WTC11 (cell line): ENCODE results near the gene SH3GL2. TPM values are rescaled to one million over a fixed set of nuclear protein-coding genes. Genes with fewer than 3 reads are reported as not detected.

Source experiments
- ATAC-seq: fragments of 200-7000 bp; cut with Tn5 transposase; 2 replicates; pipeline ENCODE4 v1.10.0; 2021; ENCODE audit warnings: mild to moderate bottlenecking, moderate library complexity
- CTCF ChIA-PET: fragments of 300-600 bp; sonication (Branson Sonifier 250); formaldehyde crosslinking; loops from one replicate; lab custom pipeline; 2021; ENCODE audit warnings: antibody characterized with exemption; lab: Charles Lee
- POLR2A ChIA-PET: fragments of 350-600 bp; sonication (Branson Sonifier 250); formaldehyde crosslinking; loops from one replicate; lab custom pipeline; 2021; ENCODE audit warnings: antibody characterized with exemption; lab: Charles Lee
- DNase-seq: peaks from one replicate; pipeline ENCODE4 v3.0.0; 2021; ENCODE audit warnings: low spot score
- H3K27ac Mint-ChIP-seq: 2 replicates; pipeline ENCODE4 v1.8.0; 2021; ENCODE audit warnings: mixed read lengths
- H3K27me3 Mint-ChIP-seq: 2 replicates; pipeline ENCODE4 v1.8.0; 2021; ENCODE audit warnings: low read depth, mild to moderate bottlenecking, moderate library complexity, mixed read lengths
- H3K36me3 Mint-ChIP-seq: 2 replicates; pipeline ENCODE4 v1.8.0; 2021; ENCODE audit warnings: mixed read lengths
- H3K4me1 Mint-ChIP-seq: 2 replicates; pipeline ENCODE4 v1.8.0; 2022; ENCODE audit warnings: mixed read lengths
- H3K4me3 Mint-ChIP-seq: 2 replicates; pipeline ENCODE4 v1.8.0; 2021; ENCODE audit warnings: mild to moderate bottlenecking, moderate library complexity, mixed read lengths
- H3K9me3 Mint-ChIP-seq: 2 replicates; pipeline ENCODE4 v1.8.0; 2021; ENCODE audit warnings: mixed read lengths
- ARID4B ChIP-seq: sonication (generic); formaldehyde crosslinking; IDR thresholded peaks from 2 replicates; pipeline ENCODE4 v1.8.0; 2023; ENCODE audit warnings: missing genetic modification reagents, mild to moderate bottlenecking, borderline replicate concordance
- ATF6 ChIP-seq: sonication (generic); formaldehyde crosslinking; IDR thresholded peaks from 2 replicates; pipeline ENCODE4 v1.8.1; 2023; ENCODE audit warnings: mild to moderate bottlenecking, missing genetic modification reagents
- CREB1 ChIP-seq: sonication (generic); formaldehyde crosslinking; IDR thresholded peaks from 2 replicates; pipeline ENCODE4 v1.8.0; 2023; ENCODE audit warnings: mild to moderate bottlenecking, missing genetic modification reagents
- CREM ChIP-seq: sonication (generic); formaldehyde crosslinking; IDR thresholded peaks from 2 replicates; pipeline ENCODE4 v1.8.1; 2022; ENCODE audit warnings: mild to moderate bottlenecking, missing genetic modification reagents, moderate library complexity
- ERG ChIP-seq: fragments of 250-450 bp; sonication (Bioruptor Pico); IDR thresholded peaks from 2 replicates; pipeline ENCODE4 v1.8.0; 2021; ENCODE audit warnings: mild to moderate bottlenecking
- FOXJ3 ChIP-seq: sonication (generic); formaldehyde crosslinking; IDR thresholded peaks from 2 replicates; pipeline ENCODE4 v1.9.0; 2021; ENCODE audit warnings: missing genetic modification reagents, mild to moderate bottlenecking, borderline replicate concordance
- FOXP1 ChIP-seq: sonication (generic); formaldehyde crosslinking; IDR thresholded peaks from 2 replicates; pipeline ENCODE4 v1.8.0; 2022; ENCODE audit warnings: missing genetic modification reagents, mild to moderate bottlenecking, moderate library complexity, borderline replicate concordance
- GRHL2 ChIP-seq: fragments of 250-450 bp; sonication (Bioruptor Pico); IDR thresholded peaks from 2 replicates; pipeline ENCODE4 v1.8.0; 2022; ENCODE audit warnings: mild to moderate bottlenecking, moderate library complexity; ENCODE audit not compliant: insufficient replicate concordance, severe bottlenecking
- GTF2I ChIP-seq: fragments of 250-450 bp; sonication (Bioruptor Pico); conservative IDR thresholded peaks from 2 replicates; pipeline ENCODE4 v1.4.0; 2021; ENCODE audit warnings: mild to moderate bottlenecking
- IRF2 ChIP-seq: sonication (generic); formaldehyde crosslinking; IDR thresholded peaks from 2 replicates; pipeline ENCODE4 v1.8.0; 2022; ENCODE audit warnings: low read depth, missing genetic modification reagents, borderline replicate concordance
- JUN ChIP-seq: sonication (generic); formaldehyde crosslinking; IDR thresholded peaks from 2 replicates; pipeline ENCODE4 v1.8.0; 2023; ENCODE audit warnings: mild to moderate bottlenecking, missing genetic modification reagents
- MAX ChIP-seq: sonication (generic); formaldehyde crosslinking; IDR thresholded peaks from 2 replicates; pipeline ENCODE4 v1.8.0; 2022; ENCODE audit warnings: mild to moderate bottlenecking, missing genetic modification reagents
- NFATC4 ChIP-seq: fragments of 250-450 bp; sonication (Bioruptor Pico); IDR thresholded peaks from 2 replicates; pipeline ENCODE4 v1.9.0; 2021; ENCODE audit warnings: mild to moderate bottlenecking
- NFE2L1 ChIP-seq: sonication (generic); formaldehyde crosslinking; IDR thresholded peaks from 2 replicates; pipeline ENCODE4 v1.8.1; 2023; ENCODE audit warnings: missing genetic modification reagents
- NR3C1 ChIP-seq: sonication (generic); formaldehyde crosslinking; conservative IDR thresholded peaks from 2 replicates; pipeline ENCODE4 v1.8.1; 2023; ENCODE audit warnings: low read depth, mild to moderate bottlenecking, missing genetic modification reagents
- PRDM15 ChIP-seq: sonication (generic); formaldehyde crosslinking; IDR thresholded peaks from 2 replicates; pipeline ENCODE4 v1.8.0; 2022; ENCODE audit warnings: missing genetic modification reagents
- SMAD4 ChIP-seq: sonication (generic); formaldehyde crosslinking; IDR thresholded peaks from 2 replicates; pipeline ENCODE4 v1.8.0; 2022; ENCODE audit warnings: mild to moderate bottlenecking, missing genetic modification reagents
- TP53 ChIP-seq: sonication (generic); formaldehyde crosslinking; IDR thresholded peaks from 2 replicates; pipeline ENCODE4 v1.8.1; 2023; ENCODE audit warnings: mild to moderate bottlenecking, missing genetic modification reagents
- ZMAT4 ChIP-seq: fragments of 250-450 bp; sonication (Bioruptor Pico); IDR thresholded peaks from 2 replicates; pipeline ENCODE4 v1.9.0; 2021; ENCODE audit warnings: mild to moderate bottlenecking
- ZNF121 ChIP-seq: sonication (generic); formaldehyde crosslinking; IDR thresholded peaks from 2 replicates; pipeline ENCODE4 v1.8.0; 2023; ENCODE audit warnings: missing genetic modification reagents
- ZNF232 ChIP-seq: sonication (generic); formaldehyde crosslinking; IDR thresholded peaks from 2 replicates; pipeline ENCODE4 v1.8.0; 2022; ENCODE audit warnings: mild to moderate bottlenecking, missing genetic modification reagents
- ZNF512 ChIP-seq: sonication (generic); formaldehyde crosslinking; IDR thresholded peaks from 2 replicates; pipeline ENCODE4 v1.8.1; 2022; ENCODE audit warnings: missing genetic modification reagents, borderline replicate concordance
- ZSCAN18 ChIP-seq: fragments of 250-450 bp; sonication (Bioruptor Pico); IDR thresholded peaks from 2 replicates; pipeline ENCODE4 v2.1.2; 2022; ENCODE audit warnings: mild to moderate bottlenecking, moderate library complexity
- total RNA-seq: library from RNA; stranded (reverse); gene quantifications from 3 replicates; pipeline ENCODE4 v1.2.3, GENCODE V29; 2021

Gene SH3GL2
- total RNA-seq, 1 experiment from 2014 or later, result 4.2 TPM

- TF ChIP-seq ZNF512 (no peak), CREM (CRISPR knock-in tag) (no peak), NFE2L1 (no peak), NR3C1 (no peak), ZMAT4 (CRISPR knock-in tag) (no peak), ARID4B (no peak), ZNF232 (CRISPR knock-in tag) (no peak), MAX (CRISPR knock-in tag) (no peak)
Observed at GRCh38 chr9:17651725-17652124, 72.9 kb downstream of the SH3GL2 start (continued).

GRCh38 chr9:17653947-17654465 is 75.1 kb downstream of the SH3GL2 start:
- no peak overlapping the region for H3K27ac Mint-ChIP-seq
- peaks cover 27% of the 10 kb centered on the region for H3K4me1 Mint-ChIP-seq
- H3K36me3 Mint-ChIP-seq, result no peaks in the 10 kb centered on the region
- CTCF ChIA-PET, result interaction anchor here (1.4 kb wide), 1 partner anchor 149 kb away, joined by 3 read pairs; no protein-coding TSS in a partner anchor
- no peaks in the 10 kb centered on the region for H3K9me3 Mint-ChIP-seq
- POLR2A ChIA-PET, result no interaction called here
- H3K27me3 Mint-ChIP-seq, result no peaks in the 10 kb centered on the region
- no peak overlapping the region for H3K4me3 Mint-ChIP-seq
- ATAC-seq (no peak), DNase-seq (no peak)
- no peak for TF ChIP-seq CREB1 (CRISPR knock-in tag)
- TF ChIP-seq NFATC4 (CRISPR knock-in tag), result no peak
- no peak for TF ChIP-seq ZNF121 (CRISPR knock-in tag)
- no peak for TF ChIP-seq ATF6 (CRISPR knock-in tag)
- no peak for TF ChIP-seq GTF2I (CRISPR knock-in tag)
- no peak for TF ChIP-seq PRDM15 (CRISPR knock-in tag)
- no peak for TF ChIP-seq ZNF232 (CRISPR knock-in tag)
- TF ChIP-seq SMAD4 (CRISPR knock-in tag), result no peak
- TF ChIP-seq ZSCAN18, result no peak
- TF ChIP-seq JUN (CRISPR knock-in tag), result no peak
- no peak for TF ChIP-seq GRHL2 (CRISPR knock-in tag)
- no peak for TF ChIP-seq FOXJ3 (CRISPR knock-in tag)
- TF ChIP-seq IRF2 (CRISPR knock-in tag), result no peak
- TF ChIP-seq TP53 (CRISPR knock-in tag), result no peak
- TF ChIP-seq FOXP1, result no peak
- no peak for TF ChIP-seq ERG (CRISPR knock-in tag)
